ENCODE measurements around the gene SLC6A2. TPM values are rescaled to one million over a fixed set of nuclear protein-coding genes. Genes with fewer than 3 reads are reported as not detected.
"Not testable (repeated sequence)": the region's sequence is repeated elsewhere in the genome, so short reads cannot be mapped to it uniquely, and the experiment has no call there.

Gene SLC6A2
- total RNA-seq, 3 donors from 2014 or later, result 0.15 to 0.66 (median 0.64) TPM

GRCh38 chr16:55746081-55746480, 90.3 kb downstream of the SLC6A2 start:
- Histone ChIP-seq H3K9me3 (no peaks in the 10 kb centered on the region), H3K4me1 (no peaks in the 10 kb centered on the region), H3K27me3 (no peaks in the 10 kb centered on the region), H3K36me3 (no peaks in the 10 kb centered on the region), H3K27ac (no peak overlapping the region), H3K4me3 (no peak overlapping the region)
- no peak for TF ChIP-seq POLR2AphosphoS5 (IDR thresholded peaks at IDR 0.05)
- TF ChIP-seq POLR2A (IDR thresholded peaks at IDR 0.05), result no peak
- no peak for DNase-seq (ENCODE audit: low spot score in 2 of 2)
- intact Hi-C loops (cut with DNase I; ENCODE audit: low total_unique reads), result no loop called here

- Histone ChIP-seq H3K4me3 (no peak overlapping the region), H3K36me3 (no peaks in the 10 kb centered on the region), H3K27ac (no peak overlapping the region), H3K9me3 (peaks cover 0 to 7% of the 10 kb centered on the region in 2 donors), H3K27me3 (no peaks in the 10 kb centered on the region), H3K4me1 (no peaks in the 10 kb centered on the region)
- TF ChIP-seq CTCF (IDR thresholded peaks at IDR 0.05), result no peak
- no peak for TF ChIP-seq POLR2A (IDR thresholded peaks at IDR 0.05)
- TF ChIP-seq POLR2AphosphoS5 (IDR thresholded peaks at IDR 0.05), result no peak
- intact Hi-C loops (cut with DNase I; ENCODE audit: low total_unique reads), result no loop called here
- DNase-seq (ENCODE audit: low spot score in 2 of 2), result no peak
These were observed 92.0 kb downstream of the SLC6A2 start for GRCh38 chr16:55747785-55748184.

- H3K27me3 ChIP-seq; DNase-seq (ENCODE audit: low spot score in 2 of 2); H3K4me3 ChIP-seq; H3K27ac ChIP-seq; H3K36me3 ChIP-seq; intact Hi-C loops (cut with DNase I; ENCODE audit: low total_unique reads); H3K4me1 ChIP-seq: not testable (repeated sequence)
- H3K9me3 ChIP-seq, result peaks cover 3 to 15% of the 10 kb centered on the region in 2 donors
These were observed 96.8 kb downstream of the SLC6A2 start for GRCh38 chr16:55752465-55753144.

- H3K27ac ChIP-seq, result not testable (repeated sequence)
These were observed 97.4 kb downstream of the SLC6A2 start for GRCh38 chr16:55753145-55753631.

More at GRCh38 chr16:55753145-55753631, 97.4 kb downstream of the SLC6A2 start:
- H3K36me3 ChIP-seq; H3K4me1 ChIP-seq; H3K4me3 ChIP-seq; intact Hi-C loops (cut with DNase I; ENCODE audit: low total_unique reads); H3K27me3 ChIP-seq; DNase-seq (ENCODE audit: low spot score in 2 of 2): not testable (repeated sequence)
- H3K9me3 ChIP-seq, result peaks cover 3 to 15% of the 10 kb centered on the region in 2 donors

Other genes starting within 250 kb of the SLC6A2 start
- 1,000 to 10,000 TPM in 1 of 3 donors, 100 to 1,000 TPM in 2; 113 to 1,485 (median 459) TPM for gene MMP2, start 176.8 kb upstream of the SLC6A2 start, total RNA-seq
- 10 to 100 TPM; 12.3 to 35.9 (median 24.3) TPM for gene LPCAT2, start 146.9 kb upstream of the SLC6A2 start, total RNA-seq
- gene CAPNS2, start 89.3 kb upstream of the SLC6A2 start, total RNA-seq, result 1 to 10 TPM in 1 of 3 donors, under 1 TPM in 2; 0.66 to 1.0 (median 0.96) TPM
- gene CES1, start 177.1 kb downstream of the SLC6A2 start, total RNA-seq, result 100 to 1,000 TPM in 1 of 3 donors, 10 to 100 TPM in 2; 13.9 to 128 (median 22.0) TPM
- not detected for gene CES5A, start 219.4 kb downstream of the SLC6A2 start, total RNA-seq